ENCODE results near the gene ATG7.

GRCh38 chr3:11423868-11424267, 151.7 kb downstream of the ATG7 start:
- TF ChIP-seq POLR2A (IDR thresholded peaks at IDR 0.05; ENCODE audit: low read depth) (no peak), EP300 (IDR thresholded peaks at IDR 0.05) (no peak)
